Ovary (tissue), 3 donors: ENCODE results near the gene CCBE1.

Source experiments
- CTCF ChIP-seq, 3 donors: fragments of 450-650 bp in 2 of 3; fragments of 200-600 bp in 1 of 3; IDR thresholded peaks; one replicate each; pipeline versions ENCODE4 v1.5.1 to v1.8.0; 2016 to 2022; ENCODE audit warnings: antibody characterized with exemption in 3 of 3, mild to moderate bottlenecking in 1 of 3
- EP300 ChIP-seq: sonication (generic); formaldehyde crosslinking; IDR thresholded peaks from one replicate; pipeline ENCODE4 v1.6.1; 2017; ENCODE audit warnings: antibody characterized with exemption
- POLR2A ChIP-seq: fragments of 450-650 bp; IDR thresholded peaks from one replicate; pipeline ENCODE4 v1.6.1; 2017; ENCODE audit warnings: antibody characterized with exemption, mild to moderate bottlenecking, moderate library complexity
- donor health status: DM: no; HTN: no; CAD: no.

DNA sequence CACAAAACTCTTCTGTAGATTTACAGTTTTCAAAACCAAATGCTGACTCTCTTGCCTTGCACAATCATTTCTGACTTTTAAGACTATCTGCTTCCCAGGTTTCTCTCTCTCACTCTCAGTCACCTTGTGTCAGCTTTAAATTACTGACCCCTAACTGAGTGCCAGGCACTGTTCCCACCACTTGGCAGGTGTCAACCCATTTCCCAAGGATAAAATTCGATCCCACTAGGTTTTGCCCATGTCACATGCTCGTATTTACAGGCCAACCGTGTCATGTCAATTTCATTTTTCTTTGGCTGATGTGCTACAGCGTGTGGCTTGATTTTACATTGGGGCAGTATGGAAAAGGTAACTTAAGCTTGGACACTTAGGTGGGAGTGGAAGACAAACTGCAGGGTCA lies 312.0 kb downstream of the CCBE1 start:
- TF ChIP-seq CTCF (IDR thresholded peaks at IDR 0.05) (no peak), POLR2A (no peak), EP300 (no peak)
